VCaP (cell line): ENCODE data around the gene RELCH.

Source experiments
- H3K27ac ChIP-seq: fragments of 450-650 bp; 2 replicates; pipeline ENCODE4 v1.5.1; 2017
- CTCF ChIP-seq: fragments of 450-650 bp; conservative IDR thresholded peaks from 2 replicates; pipeline ENCODE4 v1.5.1; 2017; ENCODE audit warnings: mild to moderate bottlenecking, moderate library complexity

RELCH gene

GRCh38 chr18:62357079-62357719 is 170.1 kb downstream of the RELCH start:
- H3K27ac ChIP-seq: no peak overlapping the region
- TF ChIP-seq CTCF: no peak
